GM13976 (cell line): ENCODE results near the gene MEMO1.

Experiments
- DNase-seq: peaks from one replicate; pipeline ENCODE4 v3.0.0; 2012; ENCODE audit warnings: low spot score
- CTCF ChIP-seq: IDR thresholded peaks from 2 replicates; pipeline ENCODE4 v1.5.1; 2012; ENCODE audit warnings: borderline replicate concordance, mild to moderate bottlenecking; ENCODE audit not compliant: insufficient read depth; ENCODE audit errors: extremely low read depth, missing control alignments, control extremely low read depth
- in situ Hi-C: fragments of 300-500 bp; cut with MboI; formaldehyde crosslinking; loops from one replicate; pipeline ENCODE4 v1.12.0; 2022; ENCODE audit warnings: low sequenced_read_pairs, mixed read lengths, inconsistent platforms; ENCODE audit not compliant: unreplicated experiment

MEMO1 gene

DNA sequence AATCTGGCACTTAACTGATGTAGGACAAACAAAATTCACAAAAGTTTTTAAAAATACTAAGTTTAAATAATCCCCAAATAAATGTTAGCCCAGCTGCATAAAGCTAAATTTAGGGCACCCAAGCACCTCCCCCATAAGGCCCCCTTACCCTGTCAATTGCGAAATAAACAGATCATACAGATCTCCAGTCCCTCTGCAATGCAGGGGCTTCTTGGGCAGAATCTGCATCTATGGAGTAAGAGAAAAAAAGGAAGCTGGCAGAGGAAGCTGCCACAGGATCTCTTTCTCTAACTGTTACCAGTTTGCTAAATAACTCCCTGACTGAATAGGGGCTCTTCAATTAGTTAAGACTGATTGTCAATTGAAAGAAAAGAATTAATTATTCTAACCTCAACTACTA is 117.7 kb downstream of the MEMO1 start:
- TF ChIP-seq CTCF, result no peak
- DNase-seq, result no peak
- in situ Hi-C loops, result no loop called here

- DNase-seq, result no peak
- no peak for TF ChIP-seq CTCF
- in situ Hi-C loops, result no loop called here
Observed at GRCh38 chr2:31889044-31889443, 121.8 kb downstream of the MEMO1 start.

- TF ChIP-seq CTCF, result no peak
- DNase-seq, result no peak
Observed at GRCh38 chr2:31888550-31888949, 122.3 kb downstream of the MEMO1 start.

GRCh38 chr2:31886700-31887099 is 124.1 kb downstream of the MEMO1 start:
- in situ Hi-C loops, result no loop called here
- peak; percentile 42 for TF ChIP-seq CTCF
- no peak for DNase-seq

More at GRCh38 chr2:31888550-31888949, 122.3 kb downstream of the MEMO1 start:
- in situ Hi-C loops, result no loop called here

DNA sequence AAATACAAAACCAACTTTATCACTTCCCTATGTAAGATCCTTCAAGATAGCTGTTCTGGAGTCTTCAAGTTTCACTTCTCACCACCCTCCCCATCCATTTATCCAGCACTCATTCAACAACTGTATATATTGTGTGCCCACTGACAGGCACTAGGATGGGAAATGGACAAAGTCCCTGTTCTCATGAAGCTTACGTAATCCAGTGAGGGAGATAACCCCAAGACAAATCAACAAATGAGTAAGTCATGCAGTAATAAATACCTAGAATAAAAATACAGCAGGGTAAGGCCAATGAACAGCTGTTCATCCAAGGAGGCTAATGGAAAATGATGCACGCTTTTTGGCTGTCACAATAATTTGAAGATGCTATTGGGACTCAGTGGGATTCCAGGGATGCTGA is 133.8 kb downstream of the MEMO1 start:
- no peak for DNase-seq
- TF ChIP-seq CTCF, result no peak
- in situ Hi-C loops, result no loop called here

DNA sequence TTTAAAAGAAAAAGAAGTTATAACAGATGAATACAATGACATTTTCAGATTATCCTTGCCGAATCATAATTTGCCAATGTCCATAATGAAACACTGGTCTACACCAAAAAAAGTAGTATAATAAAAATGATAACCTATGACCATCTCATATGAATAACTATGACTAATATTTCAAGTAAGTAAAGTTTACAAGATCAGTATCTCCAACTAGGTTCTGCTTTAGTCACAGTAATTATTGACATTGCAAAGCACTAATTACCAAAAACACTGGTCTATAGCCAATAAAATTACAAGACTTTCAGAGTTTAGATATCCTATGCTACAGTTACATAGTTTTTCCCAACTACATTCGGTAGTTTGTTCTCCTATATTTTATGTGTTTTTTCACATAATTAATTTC is 136.7 kb downstream of the MEMO1 start:
- no peak for TF ChIP-seq CTCF
- in situ Hi-C loops, result no loop called here
- DNase-seq, result no peak

- peak; percentile 23 for DNase-seq
- TF ChIP-seq CTCF, result no peak
- in situ Hi-C loops, result no loop called here
Observed at GRCh38 chr2:31865215-31865614, 145.6 kb downstream of the MEMO1 start.
